K562 (cell line): ENCODE measurements around the gene FBLN2. TPM values are rescaled to one million over a fixed set of nuclear protein-coding genes. Genes with fewer than 3 reads are reported as not detected.

Experiments used
- ATAC-seq: fragments of 200-7000 bp; cut with Tn5 transposase; 3 replicates; pipeline ENCODE4 v1.9.1; 2020; ENCODE audit warnings: moderate library complexity
- BruUV-seq: library from RNA; stranded (reverse); fragments of 400-500 nt; replicated peaks from 2 replicates; lab custom pipeline; 2021; lab: Mats Ljungman, UMichigan
- CTCF ChIA-PET: fragments of 300-600 bp; formaldehyde crosslinking; extraction: SDS; loops from one replicate; lab custom pipeline; 2021; ENCODE audit warnings: low intra/inter-chr PET ratio; lab: Yijun Ruan, JAX
- POLR2A ChIA-PET: fragments of 300-600, 350-650 bp; sonication (Branson Sonifier 250); formaldehyde crosslinking; extraction: SDS; loops from one replicate; lab custom pipeline; 2021; ENCODE audit warnings: antibody characterized with exemption, inconsistent platforms; lab: Yijun Ruan, JAX
- DNase-seq, 4 experiments: peaks; one replicate each; pipeline versions ENCODE4 v3.0.0 to v3.0.0-alpha.2; 2011 to 2018; ENCODE audit warnings: low spot score in 3 of 4, mixed read lengths in 3 of 4; ENCODE audit errors: extremely low read depth in 1 of 4
- FAIRE-seq: peaks from 2 replicates; lab custom pipeline; 2011; peaks lifted over from hg19 to GRCh38; lab: Jason Lieb, UNC
- H2AFZ ChIP-seq: 2 replicates; pipeline ENCODE4 v1.6.0; 2011; ENCODE audit warnings: low read depth, low read length, control low read depth, inconsistent platforms
- H3K27ac ChIP-seq: fragments of 200-600 bp; 3 replicates; pipeline ENCODE4 v1.8.0; 2011; ENCODE audit warnings: low read depth, mild to moderate bottlenecking, control low read depth, inconsistent platforms, low read length, moderate library complexity, mixed read lengths; ENCODE audit errors: extremely low read depth
- H3K27me3 ChIP-seq, 2 experiments: fragments of 300-600 bp in 1 of 2; 2 replicates in 1 of 2; 3 replicates in 1 of 2; pipeline versions ENCODE4 v1.6.0 to v1.8.0; 2011; ENCODE audit warnings: inconsistent platforms in 2 of 2, low read length in 2 of 2, mild to moderate bottlenecking in 1 of 2, mixed read lengths in 1 of 2, moderate library complexity in 1 of 2; ENCODE audit not compliant: control insufficient read depth in 2 of 2, insufficient read depth in 2 of 2
- H3K36me3 ChIP-seq: fragments of 300-600 bp; 3 replicates; pipeline ENCODE4 v1.8.0; 2011; ENCODE audit warnings: mild to moderate bottlenecking, low read length, inconsistent platforms; ENCODE audit not compliant: control insufficient read depth, insufficient read depth
- H3K4me1 ChIP-seq, 2 experiments: fragments of 200-600 bp in 1 of 2; replicated peaks in 1 of 2; 2 replicates in 1 of 2; 3 replicates in 1 of 2; pipeline versions ENCODE4 v1.5.1 to v1.8.0; 2011; ENCODE audit warnings: inconsistent platforms in 2 of 2, low read length in 2 of 2, mild to moderate bottlenecking in 1 of 2, mixed read lengths in 1 of 2, moderate library complexity in 1 of 2; ENCODE audit not compliant: control insufficient read depth in 2 of 2, insufficient read depth in 2 of 2
- H3K4me2 ChIP-seq: 2 replicates; pipeline ENCODE4 v1.6.1; 2011; ENCODE audit warnings: low read length, control low read depth, inconsistent platforms, mixed read lengths; ENCODE audit not compliant: insufficient read depth
- H3K4me3 ChIP-seq: fragments of 200-600 bp; sonication (generic), shearing (Covaris generic); 2 replicates; pipeline ENCODE4 v1.5.1; 2016; ENCODE audit warnings: control low read depth, inconsistent platforms
- H3K79me2 ChIP-seq: fragments of 200-600 bp; 3 replicates; pipeline ENCODE4 v1.8.0; 2011; ENCODE audit warnings: low read length, inconsistent platforms; ENCODE audit not compliant: control insufficient read depth, insufficient read depth
- H3K9ac ChIP-seq, 2 experiments: 2 replicates each; pipeline versions ENCODE4 v1.6.0 to v1.6.1; 2011; ENCODE audit warnings: low read depth in 2 of 2, low read length in 2 of 2, control low read depth in 1 of 2, inconsistent platforms in 1 of 2, mild to moderate bottlenecking in 1 of 2, mixed read lengths in 1 of 2; ENCODE audit not compliant: insufficient read depth in 1 of 2
- H3K9me1 ChIP-seq: one replicate; pipeline ENCODE4 v1.6.0; 2011; ENCODE audit warnings: inconsistent platforms, mild to moderate bottlenecking, low read length, moderate library complexity; ENCODE audit not compliant: control insufficient read depth, insufficient read depth
- H3K9me3 ChIP-seq: replicated peaks from 2 replicates; pipeline ENCODE4 v1.5.1; 2011; ENCODE audit warnings: low read depth, low read length, inconsistent platforms; ENCODE audit not compliant: control insufficient read depth, insufficient read depth
- H4K20me1 ChIP-seq: replicated peaks from 2 replicates; pipeline ENCODE4 v1.6.1; 2011; ENCODE audit warnings: low read length, inconsistent platforms, mixed read lengths; ENCODE audit not compliant: control insufficient read depth, insufficient read depth
- CBFA2T2 ChIP-seq: fragments of 450-650 bp; conservative IDR thresholded peaks from 2 replicates; pipeline ENCODE4 v1.6.1; 2017; ENCODE audit warnings: mild to moderate bottlenecking
- CBFA2T3 ChIP-seq: fragments of 450-650 bp; IDR thresholded peaks from 2 replicates; pipeline ENCODE4 v1.6.1; 2017
- KDM1A ChIP-seq, 2 experiments: fragments of 450-650 bp; IDR thresholded peaks; 2 replicates each; pipeline ENCODE4 v1.6.1; 2016; ENCODE audit warnings: mild to moderate bottlenecking in 2 of 2
- RB1 ChIP-seq: fragments of 450-650 bp; IDR thresholded peaks from 2 replicates; pipeline ENCODE4 v1.6.1; 2017; ENCODE audit warnings: low read depth, mild to moderate bottlenecking
- SLC30A9 ChIP-seq: fragments of 250-450 bp; sonication (Bioruptor Pico); IDR thresholded peaks from 2 replicates; pipeline ENCODE4 v1.8.0; 2022; ENCODE audit warnings: mild to moderate bottlenecking, moderate library complexity
- TBP ChIP-seq: optimal IDR thresholded peaks from 2 replicates; pipeline ENCODE3; 2011; ENCODE audit warnings: low read depth, low read length, improper control_type of control experiment
- TCF3 ChIP-seq: sonication (generic); formaldehyde crosslinking; IDR thresholded peaks from 2 replicates; pipeline ENCODE4 v1.4.0; 2020; ENCODE audit warnings: mild to moderate bottlenecking, missing genetic modification reagents
- WGBS: fragments of 100-300 bp; shearing (Covaris generic); methylation state at CpG from one replicate; pipeline ENCODE4 v1.1.6; 2016; ENCODE audit warnings: low coverage, mixed read lengths; ENCODE audit not compliant: insufficient coverage; ENCODE audit errors: missing lambda C conversion rate; 5-methylcytosine and 5-hydroxymethylcytosine counted together
- in situ Hi-C: fragments of 300-500 bp; cut with MboI; formaldehyde crosslinking; loops from 4 replicates; pipeline ENCODE4 v1.15.0; 2018; ENCODE audit warnings: inconsistent platforms, mixed read lengths
- intact Hi-C: fragments of 100-400 bp; cut with micrococcal nuclease; formaldehyde crosslinking; loops from 2 replicates; pipeline ENCODE4 v1.14.2; 2022
- polyA plus RNA-seq, 8 experiments: library from polyadenylated mRNA; depleted of rRNA in 4 of 8; stranded (reverse) in 5 of 8; unstranded in 3 of 8; fragments of >200 nt; fragmentation: Nextera tagmentation in 2 of 8; fragmentation: Illumina TruSeq in 1 of 8; extraction: Ambion mirVana in 2 of 8; extraction: Trizol in 1 of 8; gene quantifications; 2 replicates each; pipeline versions ENCODE4 v1.2.1 to v1.2.3, GENCODE V29; 2011 to 2014; ENCODE audit warnings: inconsistent platforms in 1 of 8, missing spikeins in 1 of 8
- total RNA-seq, 7 experiments: library from RNA; depleted of rRNA in 6 of 7; stranded (reverse); fragments of >200 nt in 6 of 7; fragmentation: Illumina TruSeq in 2 of 7; extraction: Trizol in 2 of 7; gene quantifications; 2 replicates each; pipeline versions ENCODE4 v1.2.1 to v1.2.3, GENCODE V29; 2011 to 2021; ENCODE audit warnings: low replicate concordance in 1 of 7
- TF ChIP-seq, protein P1 (sequence below), 3 experiments: fragments of 200-800 bp in 1 of 3; sonication (Bioruptor generic) in 1 of 3; sonication (generic) in 1 of 3; formaldehyde crosslinking in 1 of 3; IDR thresholded peaks; 2 replicates each; pipeline versions ENCODE4 v1.6.1 to v1.8.0; 2016 to 2022; ENCODE audit warnings: mild to moderate bottlenecking in 2 of 3, missing compliant biosample characterization in 2 of 3, missing genetic modification characterization in 2 of 3, missing genetic modification reagents in 1 of 3
- TF ChIP-seq, protein P2 (sequence below): sonication (generic); formaldehyde crosslinking; IDR thresholded peaks from 2 replicates; pipeline ENCODE4 v1.9.0; 2022; ENCODE audit warnings: mild to moderate bottlenecking, missing genetic modification reagents

The FBLN2 gene
- total and polyA plus RNA-seq, 9 of the 15 experiments (the other 6 are each of a cell fraction or from before 2014, with no cell fraction given), result 0.03 to 0.10 (median 0.04) TPM; not detected in 6

- Histone ChIP-seq H4K20me1 (peaks cover 9% of the 10 kb centered on the region), H3K4me3 (no peak overlapping the region), H3K4me1 (peaks cover 24 to 58% of the 10 kb centered on the region in 2 experiments; a peak in 4 of 5 replicates), H3K27ac (peak overlapping the region; percentile 41; the same call in 2 of the 3 replicates), H2AFZ (peak overlapping the region; percentile 69), H3K9ac (peak overlapping the region in 1 of 2 experiments; percentile 66; a peak in 2 of 4 replicates), H3K36me3 (no peaks in the 10 kb centered on the region), H3K4me2 (peak overlapping the region; percentile 69), H3K9me3 (no peaks in the 10 kb centered on the region), H3K27me3 (peaks cover 4 to 28% of the 10 kb centered on the region in 2 experiments; a peak in 4 of 5 replicates), H3K79me2 (no peaks in the 10 kb centered on the region), H3K9me1 (peaks cover 9% of the 10 kb centered on the region)
- FAIRE-seq (peak; percentile 56), DNase-seq (peak; percentile 75 to 81 (median 80)), ATAC-seq (peak; percentile 42)
- ChIA-PET POLR2A (interaction anchor here (0.5 to 1.2 kb wide), 5 partner anchors 9 to 93 kb away, joined by 3 to 6 read pairs (median 3); no protein-coding TSS in a partner anchor), CTCF (interaction anchor here (0.7 kb wide), 1 partner anchor 64 kb away, joined by 3 read pairs; no protein-coding TSS in a partner anchor)
- intact Hi-C loops (no loop called here), in situ Hi-C loops (no loop called here)
- BruUV-seq, result no TSS peak
- TF ChIP-seq, protein P1, sequence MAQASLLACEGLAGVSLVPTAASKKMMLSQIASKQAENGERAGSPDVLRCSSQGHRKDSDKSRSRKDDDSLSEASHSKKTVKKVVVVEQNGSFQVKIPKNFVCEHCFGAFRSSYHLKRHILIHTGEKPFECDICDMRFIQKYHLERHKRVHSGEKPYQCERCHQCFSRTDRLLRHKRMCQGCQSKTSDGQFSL (CRISPR knock-in tag; IDR thresholded peaks at IDR 0.05), result peak; percentile 0; the same call in 1 of the 2 replicates
- TF ChIP-seq, protein P1 (tag; IDR thresholded peaks at IDR 0.05), result no peak
- TF ChIP-seq TBP (peak; percentile 35), SLC30A9 (CRISPR knock-in tag) (no peak), TCF3 (CRISPR knock-in tag) (peak; percentile 41), CBFA2T3 (peak; percentile 72), CBFA2T2 (peak; percentile 62), RB1 (0 out of 2 replicates have a peak, but pooled peaks have one; percentile 7), KDM1A (IDR thresholded peaks at IDR 0.05) (no peak)
- TF ChIP-seq, protein P2, sequence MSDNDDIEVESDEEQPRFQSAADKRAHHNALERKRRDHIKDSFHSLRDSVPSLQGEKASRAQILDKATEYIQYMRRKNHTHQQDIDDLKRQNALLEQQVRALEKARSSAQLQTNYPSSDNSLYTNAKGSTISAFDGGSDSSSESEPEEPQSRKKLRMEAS (CRISPR knock-in tag), result peak; percentile 20; the same call in 1 of the 2 replicates
- WGBS, result 20% methylated on average over 11 of the region's 11 CpGs
These were observed 26.6 kb downstream of the FBLN2 start for GRCh38 chr3:13575459-13576061.
